ENCODE results near the gene GRIN1. TPM values are rescaled to one million over a fixed set of nuclear protein-coding genes. Genes with fewer than 3 reads are reported as not detected.

Gene GRIN1
- total RNA-seq, 1 experiment from 2014 or later: 2.9 TPM

DNA sequence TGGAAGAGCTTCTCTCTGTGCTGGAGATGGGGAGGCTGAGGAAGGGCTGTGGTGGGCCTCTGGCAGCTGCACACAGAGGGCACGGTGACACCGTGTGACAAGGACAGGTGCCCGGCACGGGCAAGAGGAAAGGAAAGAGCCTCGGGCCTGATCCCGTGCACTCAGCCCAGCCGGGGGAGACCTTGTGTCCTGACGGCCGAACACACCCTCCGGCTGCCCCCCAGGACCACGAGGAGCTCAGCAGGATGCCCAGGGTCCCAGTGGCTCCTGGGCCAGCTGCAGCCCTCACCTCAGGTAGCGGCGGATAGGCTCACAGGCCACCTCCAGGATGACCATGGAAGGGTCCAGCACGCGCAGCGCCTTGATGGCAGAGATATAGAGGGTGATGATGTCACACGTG, 43.9 kb downstream of the GRIN1 start:
- Histone ChIP-seq H4K5ac (ENCODE audit: insufficient read length, low read depth, low read length) (no peak overlapping the region), H3K9me3 (ENCODE audit: control insufficient read depth, low read depth, low read length) (no peaks in the 10 kb centered on the region), H4K91ac (ENCODE audit: insufficient read length, low read depth, low read length) (no peak overlapping the region), H3K14ac (ENCODE audit: insufficient read depth, low read length) (no peak overlapping the region), H3K79me1 (ENCODE audit: insufficient read depth, low read depth, low read length, poor library complexity, severe bottlenecking) (peaks cover 5% of the 10 kb centered on the region), H4K20me1 (ENCODE audit: control insufficient read depth, insufficient read depth, insufficient read length) (peaks cover 2% of the 10 kb centered on the region), H4K8ac (replicated peaks; ENCODE audit: insufficient read length, low read depth, low read length) (no peak overlapping the region), H3K4me2 (ENCODE audit: insufficient read depth, insufficient read length, low read length) (no peak overlapping the region), H3K79me2 (ENCODE audit: insufficient read depth, low read length) (peaks cover 8% of the 10 kb centered on the region; the same call in 1 of the 2 replicates), H3K4me1 (ENCODE audit: insufficient read depth, low read length) (no peaks in the 10 kb centered on the region), H3K18ac (ENCODE audit: insufficient read length, low read depth, low read length) (no peak overlapping the region), H2AFZ (ENCODE audit: low read length) (no peak overlapping the region), H2BK15ac (ENCODE audit: low read depth, low read length) (no peak overlapping the region), H2BK12ac (ENCODE audit: insufficient read length, low read depth, low read length) (no peak overlapping the region), H2BK20ac (ENCODE audit: low read depth, low read length, poor library complexity, severe bottlenecking) (no peak overlapping the region), H3K56ac (ENCODE audit: insufficient read length, low read depth, low read length) (no peak overlapping the region), H3K23ac (ENCODE audit: insufficient read length, low read depth, low read length) (no peak overlapping the region), H2AK5ac (ENCODE audit: insufficient read length, low read length) (no peak overlapping the region), H2BK120ac (ENCODE audit: low read depth, low read length, poor library complexity, severe bottlenecking) (no peak overlapping the region), H3K27ac (ENCODE audit: insufficient read length, low read depth, low read length) (no peak overlapping the region), H2BK5ac (ENCODE audit: insufficient read length, low read length) (no peak overlapping the region), H3K23me2 (ENCODE audit: insufficient read length, low read depth, low read length, poor library complexity, severe bottlenecking) (peaks cover 4% of the 10 kb centered on the region), H3K9ac (ENCODE audit: extremely low read depth, insufficient read length, low read length) (no peak overlapping the region), H3T11ph (ENCODE audit: low read length) (no peak overlapping the region), H3K27me3 (ENCODE audit: insufficient read depth, low read length) (no peaks in the 10 kb centered on the region), H3K4ac (ENCODE audit: low read depth, low read length) (no peak overlapping the region)
- DNase-seq: no peak
- WGBS (ENCODE audit: extremely low coverage, insufficient read length, low lambda C conversion rate): no CpG with 5 or more reads among the region's 17 CpGs
- H3K4me1 Mint-ChIP-seq: peaks cover 9 to 13% of the 10 kb centered on the region in 2 experiments
- H3K4me3 Mint-ChIP-seq: no peak overlapping the region
- H3K27me3 Mint-ChIP-seq (ENCODE audit: low read depth): no peaks in the 10 kb centered on the region
- H3K36me3 Mint-ChIP-seq (ENCODE audit: insufficient read depth in 1 of 3, low read depth in 3 of 3): peaks cover 7 to 57% (median 50%) of the 10 kb centered on the region in 3 experiments; a peak in 6 of 7 replicates
- TF ChIP-seq, protein P1, sequence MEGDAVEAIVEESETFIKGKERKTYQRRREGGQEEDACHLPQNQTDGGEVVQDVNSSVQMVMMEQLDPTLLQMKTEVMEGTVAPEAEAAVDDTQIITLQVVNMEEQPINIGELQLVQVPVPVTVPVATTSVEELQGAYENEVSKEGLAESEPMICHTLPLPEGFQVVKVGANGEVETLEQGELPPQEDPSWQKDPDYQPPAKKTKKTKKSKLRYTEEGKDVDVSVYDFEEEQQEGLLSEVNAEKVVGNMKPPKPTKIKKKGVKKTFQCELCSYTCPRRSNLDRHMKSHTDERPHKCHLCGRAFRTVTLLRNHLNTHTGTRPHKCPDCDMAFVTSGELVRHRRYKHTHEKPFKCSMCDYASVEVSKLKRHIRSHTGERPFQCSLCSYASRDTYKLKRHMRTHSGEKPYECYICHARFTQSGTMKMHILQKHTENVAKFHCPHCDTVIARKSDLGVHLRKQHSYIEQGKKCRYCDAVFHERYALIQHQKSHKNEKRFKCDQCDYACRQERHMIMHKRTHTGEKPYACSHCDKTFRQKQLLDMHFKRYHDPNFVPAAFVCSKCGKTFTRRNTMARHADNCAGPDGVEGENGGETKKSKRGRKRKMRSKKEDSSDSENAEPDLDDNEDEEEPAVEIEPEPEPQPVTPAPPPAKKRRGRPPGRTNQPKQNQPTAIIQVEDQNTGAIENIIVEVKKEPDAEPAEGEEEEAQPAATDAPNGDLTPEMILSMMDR (conservative IDR thresholded peaks at IDR 0.05): no peak
- no peaks in the 10 kb centered on the region for H3K9me3 Mint-ChIP-seq
- H3K27ac Mint-ChIP-seq: peak overlapping the region in 1 of 3 experiments; percentile 74; a peak in 1 of 7 replicates

Data from H9 (cell line).